Muscle of back (tissue), 13 donors: ENCODE measurements around the gene EXO1. TPM values are rescaled to one million over a fixed set of nuclear protein-coding genes. Genes with fewer than 3 reads are reported as not detected.
"Not testable (repeated sequence)": the region's sequence is repeated elsewhere in the genome, so short reads cannot be mapped to it uniquely, and the experiment has no call there.

ENCODE experiments used
- DNase-seq, 3 donors: peaks; one replicate each; pipeline versions ENCODE4 v3.0.0 to v3.0.0-alpha.2; 2013
- long read RNA-seq, 9 donors: transcript quantifications; one replicate each; lab custom pipeline, GENCODE V29; 2026
- polyA plus RNA-seq, 10 donors: library from polyadenylated mRNA; unstranded; fragments of 120-200 nt; gene quantifications; one replicate each; pipeline ENCODE4 v1.2.1, GENCODE V29; 2013; ENCODE audit not compliant: insufficient read length in 10 of 10

Gene EXO1
- polyA plus RNA-seq, result 10 to 100 TPM in 3 of 10 donors, 1 to 10 TPM in 7; 5.5 to 11.1 (median 7.8) TPM
- long read RNA-seq, donor 1, result 0 reads
- long read RNA-seq, donor 2, result 0 reads
- long read RNA-seq, donor 3, result 0 reads
- long read RNA-seq, donor 4, result 0 reads
- long read RNA-seq, donor 5, result 0 reads
- long read RNA-seq, donor 6, result 0 reads
- long read RNA-seq, donor 7, result 0 reads
- long read RNA-seq, donor 8, result 0 reads
- long read RNA-seq, donor 9, result 0 reads

DNA sequence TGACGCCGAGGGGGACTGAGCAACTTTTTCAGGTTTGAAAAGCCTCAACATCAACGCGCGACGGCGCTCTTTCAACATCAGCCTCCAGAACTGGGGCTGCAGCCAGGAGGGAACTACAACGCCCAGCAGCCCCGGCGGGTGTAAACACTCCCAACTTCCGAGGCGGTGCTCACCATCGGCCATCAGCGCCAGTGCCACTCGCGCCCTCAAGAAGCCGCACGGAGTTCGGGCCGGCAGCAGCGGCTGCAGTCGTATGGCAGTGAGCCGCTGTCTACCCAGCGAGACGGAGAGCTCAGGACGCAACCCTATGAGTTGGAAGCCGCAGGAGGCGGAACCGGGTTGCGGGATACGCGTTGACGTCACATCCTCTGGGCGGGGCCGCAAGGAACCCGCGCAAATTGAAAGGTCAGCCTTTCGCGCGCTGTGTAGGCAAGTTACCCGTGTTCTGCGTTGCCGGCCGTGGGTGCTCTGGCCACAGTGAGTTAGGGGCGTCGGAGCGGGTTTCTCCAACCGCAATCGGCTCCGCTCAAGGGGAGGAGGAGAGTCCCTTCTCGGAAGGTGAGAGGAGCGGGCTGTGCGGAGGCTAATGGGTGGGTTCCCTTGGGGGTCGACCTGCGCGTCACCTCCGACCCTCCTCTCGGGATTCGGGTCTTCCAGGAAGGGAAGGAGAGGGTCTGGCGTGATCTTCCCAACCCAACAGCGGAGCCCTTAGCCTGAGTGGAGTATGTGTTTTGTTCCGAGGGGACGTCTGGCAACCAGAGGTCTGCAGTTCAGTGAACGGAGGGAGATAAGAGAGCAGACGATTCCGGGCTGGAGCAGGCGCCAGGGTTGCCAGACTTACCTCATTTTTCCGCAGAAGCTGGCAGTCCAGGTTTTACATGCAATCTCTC lies at the start of gene EXO1:
EXO1 (plus strand) TSS at position 409 of the 890 bp plus-strand sequence. CDS start 2,222 bp downstream, outside the sequence.
- DNase-seq, result peak; percentile 92 to 99 (median 95)

GRCh38 chr1:241799416-241799815 lies 48.6 kb upstream of the EXO1 start:
- DNase-seq, result no peak

GRCh38 chr1:241800640-241801039 lies 47.4 kb upstream of the EXO1 start:
- DNase-seq, result no peak

DNA sequence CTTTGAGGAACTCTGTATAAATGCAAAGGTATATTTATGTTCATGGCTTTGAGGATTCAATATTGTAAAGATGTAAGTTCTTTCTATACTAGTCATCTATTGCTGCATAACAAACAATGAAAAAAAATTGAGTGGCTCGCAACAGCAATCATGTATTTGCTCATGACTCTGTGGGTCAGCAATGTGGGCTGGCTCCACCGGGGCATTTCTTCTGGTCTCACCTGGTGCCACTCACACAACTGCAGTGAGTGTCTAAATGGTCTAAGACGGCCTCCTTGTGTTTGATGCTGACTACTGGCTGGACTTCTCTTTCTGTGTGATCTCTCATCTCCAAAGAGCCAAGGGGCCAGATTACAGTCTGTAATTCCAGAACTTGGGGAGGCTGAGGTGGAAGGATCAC lies 45.1 kb upstream of the EXO1 start:
- no peak for DNase-seq

DNA sequence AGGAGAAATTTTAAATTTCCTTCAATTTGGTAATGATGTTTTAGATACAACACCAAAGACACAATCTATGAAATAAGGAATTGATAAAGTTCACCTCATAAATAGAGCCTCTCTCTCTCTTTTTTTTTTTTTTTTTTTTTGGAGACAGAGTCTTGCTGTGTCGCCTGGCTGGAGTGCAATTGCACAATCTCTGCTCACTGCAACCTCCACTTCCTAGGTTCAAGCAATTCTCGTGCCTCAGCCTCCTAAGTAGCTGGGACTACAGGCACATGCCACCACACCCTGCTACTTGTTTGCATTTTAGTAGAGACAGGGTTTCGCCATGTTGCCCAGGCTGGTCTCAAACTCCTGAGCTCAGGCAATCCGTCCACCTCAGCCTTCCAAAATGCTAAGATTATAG lies 43.3 kb upstream of the EXO1 start:
- not testable (repeated sequence) for DNase-seq

- DNase-seq, result no peak
Observed at GRCh38 chr1:241808265-241808664, 39.7 kb upstream of the EXO1 start.

GRCh38 chr1:241810769-241811405 lies 37.1 kb upstream of the EXO1 start:
- DNase-seq, result no peak

DNA sequence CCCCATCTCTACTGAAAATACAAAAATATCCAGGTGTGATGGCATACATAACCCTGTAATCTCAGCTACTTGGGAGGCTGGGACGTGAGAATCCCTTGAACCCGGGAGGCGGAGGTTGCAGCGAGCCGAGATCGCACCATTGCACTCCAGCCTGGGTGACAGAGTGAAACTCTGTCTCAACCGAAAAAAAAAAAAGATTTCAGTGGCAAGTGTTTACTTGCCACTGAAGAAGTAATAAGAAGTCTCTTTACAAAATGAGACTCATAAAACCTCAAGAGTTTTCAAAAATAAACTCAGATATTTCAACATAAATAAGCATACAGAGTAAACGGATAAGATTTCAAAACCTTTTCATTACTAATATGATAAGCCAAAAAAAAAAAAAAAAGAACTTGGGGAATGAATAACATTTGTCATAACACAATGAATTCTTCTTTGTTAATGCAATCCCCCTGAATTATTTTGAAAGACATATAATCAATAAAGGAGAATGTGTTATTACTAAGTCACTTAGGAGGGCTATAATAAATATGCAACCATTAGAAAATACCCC lies 34.2 kb upstream of the EXO1 start:
- no peak for DNase-seq

- no peak for DNase-seq
Observed at GRCh38 chr1:241816008-241816407, 32.0 kb upstream of the EXO1 start.

GRCh38 chr1:241817331-241817792 lies 30.6 kb upstream of the EXO1 start:
- DNase-seq, result peak in 1 of 3 donors; percentile 37

DNA sequence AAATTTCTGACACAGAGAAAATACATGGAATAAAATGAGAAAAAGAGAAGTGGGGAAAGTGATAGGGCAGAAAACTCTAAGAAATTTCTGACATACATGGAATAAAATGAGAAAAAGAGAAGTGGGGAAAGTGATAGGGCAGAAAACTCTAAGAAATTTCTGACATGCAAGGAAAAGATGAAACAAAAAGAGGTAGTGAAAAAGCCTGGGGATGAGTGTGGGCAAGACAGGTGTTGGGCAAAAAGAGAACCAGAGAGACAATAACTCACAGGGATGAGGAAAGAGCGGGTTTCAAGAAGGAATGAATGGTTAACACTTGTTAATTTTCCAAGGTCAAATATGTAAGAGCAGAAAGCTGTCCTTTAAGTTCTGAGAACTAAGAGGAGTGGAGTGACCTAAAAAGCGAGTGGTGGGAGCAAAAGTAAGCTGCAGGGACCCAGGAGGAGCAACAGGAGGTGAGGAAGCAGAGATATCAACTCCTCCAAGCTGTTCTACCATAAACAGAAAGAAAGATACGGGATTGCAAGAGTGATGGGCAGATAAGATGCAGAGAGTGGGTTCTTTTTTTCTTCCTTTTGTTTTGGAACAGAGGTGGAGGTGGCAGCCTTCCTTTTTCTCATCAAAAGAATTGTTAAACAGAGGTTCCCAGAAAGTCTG lies 29.9 kb upstream of the EXO1 start:
- no peak for DNase-seq

GRCh38 chr1:241819340-241819866 lies 28.6 kb upstream of the EXO1 start:
- DNase-seq, result no peak

DNA sequence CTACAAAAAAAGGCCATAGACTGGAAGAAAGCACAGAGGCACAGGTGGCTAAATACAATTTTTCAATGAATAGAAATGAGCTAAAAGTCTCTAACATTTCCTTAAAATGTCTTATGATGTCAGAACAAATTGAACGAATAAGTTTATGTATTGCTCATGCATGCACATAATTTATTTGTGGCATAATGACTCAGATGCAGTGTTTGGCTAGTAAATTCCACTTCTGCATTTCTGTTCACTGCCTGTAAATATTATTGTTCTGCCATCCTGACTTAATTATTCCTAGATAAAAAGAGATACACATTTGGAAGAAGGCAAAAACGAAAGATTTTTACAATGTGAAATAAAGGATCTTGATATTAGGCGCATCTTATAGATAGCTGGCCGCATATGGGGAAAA lies 26.6 kb upstream of the EXO1 start:
- DNase-seq, result no peak

DNA sequence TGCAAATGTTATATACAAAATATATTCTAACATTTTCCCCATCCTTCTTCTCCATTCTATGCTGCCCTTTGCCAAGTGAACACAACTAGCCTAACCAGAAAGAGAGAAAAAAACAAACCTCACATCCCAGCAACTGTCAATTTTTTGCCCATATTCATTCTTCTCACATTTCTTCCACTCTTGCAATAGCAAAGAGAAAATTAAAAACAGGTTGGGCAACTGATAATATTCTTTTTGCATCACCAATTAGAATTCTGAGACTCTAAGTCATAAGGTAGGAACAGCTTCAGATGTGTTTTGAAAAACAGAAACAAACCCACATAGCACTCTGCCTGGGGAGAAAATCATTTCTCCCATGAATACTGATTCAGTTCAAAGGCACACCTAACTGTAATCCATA lies 25.2 kb upstream of the EXO1 start:
- no peak for DNase-seq

GRCh38 chr1:241823925-241824324 lies 24.1 kb upstream of the EXO1 start:
- DNase-seq, result no peak

- DNase-seq, result peak in 1 of 3 donors; percentile 7
Observed at GRCh38 chr1:241825581-241825980, 22.4 kb upstream of the EXO1 start.

GRCh38 chr1:241826613-241827012 lies 21.4 kb upstream of the EXO1 start:
- DNase-seq, result not testable (repeated sequence)

DNA sequence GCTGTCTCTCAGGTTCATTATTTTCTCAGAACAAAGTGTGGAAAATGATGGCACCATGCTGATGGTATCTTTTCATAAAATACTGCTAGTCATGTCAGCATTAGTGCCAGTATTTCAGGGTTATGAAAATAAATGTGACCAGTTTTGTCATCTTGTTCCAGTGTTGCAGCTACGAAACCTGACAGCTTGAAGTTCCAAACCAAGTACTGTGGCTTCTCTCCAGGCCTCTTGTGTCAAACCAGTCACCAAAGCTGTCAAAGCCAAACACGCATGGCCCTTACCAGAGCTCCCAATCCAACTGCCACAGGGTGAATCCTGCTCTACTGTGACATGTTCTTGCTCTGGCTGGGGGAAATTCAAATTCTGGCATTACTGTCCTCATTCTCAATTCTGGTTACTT lies 20.7 kb upstream of the EXO1 start:
- DNase-seq, result no peak

DNA sequence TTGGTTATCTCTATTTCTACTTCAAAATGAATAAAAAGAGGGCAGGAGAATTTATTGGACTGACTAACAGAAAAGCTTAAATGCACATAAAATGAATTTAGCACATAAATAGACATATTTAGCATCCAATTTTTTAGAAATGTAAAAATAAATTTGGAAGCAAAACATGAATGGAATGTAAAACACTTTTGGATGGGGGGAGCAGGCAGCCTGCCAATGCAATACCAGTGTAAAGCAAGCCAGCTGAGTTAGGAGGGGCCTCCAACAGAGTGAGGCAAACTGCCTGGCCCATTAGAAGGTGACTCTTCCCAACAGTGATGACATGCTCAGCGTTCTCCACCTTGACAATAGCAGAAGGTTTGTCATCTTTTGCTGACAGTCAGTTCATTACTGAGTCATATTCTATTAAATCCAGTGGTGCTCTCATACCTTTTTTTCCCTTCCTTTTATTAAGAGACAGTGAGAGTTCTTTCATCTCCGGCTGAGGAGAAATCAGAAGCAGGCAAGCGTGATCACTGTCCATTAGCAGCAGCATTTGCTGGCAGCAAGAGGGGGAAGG lies 19.5 kb upstream of the EXO1 start:
- no peak for DNase-seq

DNA sequence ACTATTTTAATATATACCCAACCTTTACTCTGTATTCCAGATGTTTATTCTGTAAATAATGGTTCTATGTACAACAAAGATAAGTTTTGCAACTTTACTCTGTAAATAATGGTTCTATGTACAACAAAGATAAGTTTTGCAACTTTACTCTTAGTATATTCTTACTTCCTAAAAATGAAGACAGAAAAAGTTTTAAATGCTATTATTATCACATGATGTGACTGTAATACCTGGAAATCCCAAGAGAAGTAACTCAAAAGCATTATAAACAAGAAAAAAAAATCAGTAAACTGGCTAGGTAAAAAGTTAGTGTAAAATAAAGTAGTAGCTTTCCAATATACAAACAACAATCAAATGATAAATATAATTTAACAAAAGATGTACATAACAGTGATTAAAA lies 18.5 kb upstream of the EXO1 start:
- DNase-seq, result no peak

- peak in 2 of 3 donors; percentile 32 to 39 for DNase-seq
Observed at GRCh38 chr1:241834733-241835377, 13.1 kb upstream of the EXO1 start.
